Immature natural killer cell (primary cell): ENCODE results near the gene QRSL1. TPM values are rescaled to one million over a fixed set of nuclear protein-coding genes. Genes with fewer than 3 reads are reported as not detected.

Source experiments
- DNase-seq, 3 donors: peaks; one replicate each; pipeline ENCODE4 v3.0.0; 2022; ENCODE audit warnings: mixed read lengths in 1 of 3
- H3K27ac Mint-ChIP-seq, 6 donors: one replicate each; pipeline ENCODE4 v1.8.0; 2020; ENCODE audit warnings: mixed read lengths in 6 of 6, mild to moderate bottlenecking in 5 of 6, inconsistent platforms in 4 of 6, moderate library complexity in 3 of 6
- H3K27me3 Mint-ChIP-seq, 3 donors: one replicate each; pipeline ENCODE4 v1.8.0; 2020 to 2021; ENCODE audit warnings: low read depth in 3 of 3, mild to moderate bottlenecking in 3 of 3, mixed read lengths in 3 of 3, moderate library complexity in 3 of 3, inconsistent platforms in 1 of 3
- H3K36me3 Mint-ChIP-seq, 3 donors: one replicate each; pipeline ENCODE4 v1.8.0; 2020; ENCODE audit warnings: mixed read lengths in 3 of 3, inconsistent platforms in 2 of 3, mild to moderate bottlenecking in 2 of 3
- H3K4me1 Mint-ChIP-seq, 2 donors: one replicate each; pipeline ENCODE4 v1.8.0; 2020; ENCODE audit warnings: inconsistent platforms in 2 of 2, mild to moderate bottlenecking in 2 of 2, mixed read lengths in 2 of 2, moderate library complexity in 1 of 2
- H3K4me3 Mint-ChIP-seq, 5 donors: one replicate each; pipeline ENCODE4 v1.8.0; 2020; ENCODE audit warnings: mild to moderate bottlenecking in 5 of 5, mixed read lengths in 5 of 5, inconsistent platforms in 3 of 5, moderate library complexity in 3 of 5
- H3K9me3 Mint-ChIP-seq, 6 donors: one replicate each; pipeline ENCODE4 v1.8.0; 2020; ENCODE audit warnings: mild to moderate bottlenecking in 6 of 6, mixed read lengths in 6 of 6, inconsistent platforms in 4 of 6, moderate library complexity in 3 of 6
- polyA plus RNA-seq, 3 donors: library from polyadenylated mRNA; unstranded; fragments of 300-500 nt; fragmentation: Illumina TruSeq; gene quantifications; one replicate each; pipeline ENCODE4 v1.2.3, GENCODE V29; 2021

Gene QRSL1
- polyA plus RNA-seq, 3 donors from 2014 or later = 6.8 to 9.9 (median 7.8) TPM

GRCh38 chr6:106704327-106704726 is 74.9 kb downstream of the QRSL1 start:
- no peak for DNase-seq
- peaks cover 3 to 10% (median 7%) of the 10 kb centered on the region in 3 donors for H3K27me3 Mint-ChIP-seq
- no peaks in the 10 kb centered on the region for H3K36me3 Mint-ChIP-seq
- H3K9me3 Mint-ChIP-seq = peaks cover 0 to 2% (median 0%) of the 10 kb centered on the region in 6 donors
- H3K4me3 Mint-ChIP-seq = no peak overlapping the region
- H3K27ac Mint-ChIP-seq = no peak overlapping the region
- H3K4me1 Mint-ChIP-seq = no peaks in the 10 kb centered on the region

GRCh38 chr6:106705156-106705555 is 75.8 kb downstream of the QRSL1 start:
- H3K4me1 Mint-ChIP-seq = no peaks in the 10 kb centered on the region
- peaks cover 3 to 10% (median 3%) of the 10 kb centered on the region in 3 donors for H3K27me3 Mint-ChIP-seq
- H3K4me3 Mint-ChIP-seq = no peak overlapping the region
- H3K36me3 Mint-ChIP-seq = no peaks in the 10 kb centered on the region
- H3K9me3 Mint-ChIP-seq = peaks cover 0 to 2% (median 0%) of the 10 kb centered on the region in 6 donors
- no peak for DNase-seq
- H3K27ac Mint-ChIP-seq = no peak overlapping the region

GRCh38 chr6:106710580-106710979 is 81.2 kb downstream of the QRSL1 start:
- DNase-seq = no peak
- no peak overlapping the region for H3K27ac Mint-ChIP-seq
- no peaks in the 10 kb centered on the region for H3K36me3 Mint-ChIP-seq
- no peak overlapping the region for H3K4me3 Mint-ChIP-seq
- no peaks in the 10 kb centered on the region for H3K4me1 Mint-ChIP-seq
- no peaks in the 10 kb centered on the region for H3K9me3 Mint-ChIP-seq
- H3K27me3 Mint-ChIP-seq = peaks cover 0 to 4% (median 3%) of the 10 kb centered on the region in 3 donors

GRCh38 chr6:106714281-106714680 is 84.9 kb downstream of the QRSL1 start:
- Mint-ChIP-seq H3K4me1 (no peaks in the 10 kb centered on the region), H3K27ac (no peak overlapping the region), H3K36me3 (no peaks in the 10 kb centered on the region), H3K9me3 (no peaks in the 10 kb centered on the region), H3K4me3 (no peak overlapping the region), H3K27me3 (peaks cover 0 to 10% (median 5%) of the 10 kb centered on the region in 3 donors)
- no peak for DNase-seq

DNA sequence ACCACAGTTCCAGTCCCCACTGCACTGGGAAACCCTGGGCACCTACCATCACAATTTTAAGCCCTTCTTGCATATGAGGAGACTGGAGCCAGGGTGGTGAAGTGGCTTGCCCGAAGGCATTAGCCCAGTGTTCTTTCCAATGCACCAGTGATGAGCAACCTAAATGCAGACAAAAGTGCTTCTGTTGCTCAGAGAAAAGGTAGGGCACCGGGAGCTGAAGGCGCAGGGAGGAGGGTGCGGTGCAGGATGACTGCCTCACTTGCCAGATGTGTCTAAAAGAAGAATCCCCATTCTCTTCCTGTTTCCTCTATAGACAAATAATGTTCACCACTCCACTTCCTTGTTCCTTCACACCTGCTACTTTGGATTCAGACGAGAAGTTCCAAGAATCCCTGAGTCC is 86.5 kb downstream of the QRSL1 start:
- Mint-ChIP-seq H3K4me3 (no peak overlapping the region), H3K27me3 (peaks cover 0 to 6% (median 4%) of the 10 kb centered on the region in 3 donors), H3K4me1 (no peaks in the 10 kb centered on the region), H3K9me3 (no peaks in the 10 kb centered on the region), H3K27ac (no peak overlapping the region), H3K36me3 (no peaks in the 10 kb centered on the region)
- no peak for DNase-seq

GRCh38 chr6:106716966-106717365 is 87.6 kb downstream of the QRSL1 start:
- H3K9me3 Mint-ChIP-seq = no peaks in the 10 kb centered on the region
- no peak overlapping the region for H3K4me3 Mint-ChIP-seq
- peaks cover 2 to 6% (median 4%) of the 10 kb centered on the region in 3 donors for H3K27me3 Mint-ChIP-seq
- no peak overlapping the region for H3K27ac Mint-ChIP-seq
- no peaks in the 10 kb centered on the region for H3K36me3 Mint-ChIP-seq
- DNase-seq = no peak
- H3K4me1 Mint-ChIP-seq = no peaks in the 10 kb centered on the region

Other genes with a start within 250 kb of the QRSL1 start
- gene RTN4IP1, start 80 bp upstream of the QRSL1 start, polyA plus RNA-seq = 1 to 10 TPM; 1.7 to 6.0 (median 5.0) TPM